HepG2 (cell line): ENCODE measurements around the gene ELOVL5. TPM values are rescaled to one million over a fixed set of nuclear protein-coding genes. Genes with fewer than 3 reads are reported as not detected.

Source experiments
- ATAC-seq: fragments of 200-7000 bp; cut with Tn5 transposase; 3 replicates; pipeline ENCODE4 v1.9.1; 2020; ENCODE audit warnings: mild to moderate bottlenecking, moderate library complexity
- BruUV-seq: library from RNA; stranded (reverse); fragments of 400-500 nt; replicated peaks from 2 replicates; lab custom pipeline; 2021; lab: Mats Ljungman, UMichigan
- CTCF ChIA-PET: fragments of 300-600 bp; formaldehyde crosslinking; extraction: SDS; loops from one replicate; lab custom pipeline; 2021; ENCODE audit warnings: low total read pairs, inconsistent platforms, low intra/inter-chr PET ratio; lab: Yijun Ruan, JAX
- POLR2A ChIA-PET: fragments of 350-600 bp; sonication (Branson Sonifier 250); formaldehyde crosslinking; loops from one replicate; lab custom pipeline; 2020; ENCODE audit warnings: antibody characterized with exemption, inconsistent platforms; lab: Yijun Ruan, JAX
- DNase-seq: peaks from one replicate; pipeline ENCODE4 v3.0.0-alpha.2; 2015; ENCODE audit warnings: low spot score
- FAIRE-seq: peaks from 3 replicates; lab custom pipeline; 2011; peaks lifted over from hg19 to GRCh38; lab: Jason Lieb, UNC
- H2AFZ ChIP-seq: one replicate; pipeline ENCODE4 v1.6.1; 2011; ENCODE audit warnings: low read length, inconsistent platforms
- H3K27ac ChIP-seq: fragments of 300-600 bp; 3 replicates; pipeline ENCODE4 v1.8.0; 2011; ENCODE audit warnings: mixed run types, mild to moderate bottlenecking, mixed read lengths, low read length, inconsistent platforms; ENCODE audit not compliant: insufficient read depth; ENCODE audit errors: extremely low read length
- H3K27me3 ChIP-seq, 2 experiments: fragments of 200-600 bp in 1 of 2; 2 replicates in 1 of 2; 3 replicates in 1 of 2; pipeline versions ENCODE4 v1.6.0 to v1.8.0; 2011; ENCODE audit warnings: low read length in 2 of 2, mild to moderate bottlenecking in 2 of 2, moderate library complexity in 2 of 2, inconsistent platforms in 1 of 2; ENCODE audit not compliant: insufficient read depth in 2 of 2, control insufficient read depth in 1 of 2
- H3K36me3 ChIP-seq, 2 experiments: fragments of 200-600 bp in 1 of 2; replicated peaks in 1 of 2; 2 replicates in 1 of 2; 3 replicates in 1 of 2; pipeline versions ENCODE4 v1.5.1 to v1.8.0; 2011; ENCODE audit warnings: low read length in 2 of 2, inconsistent platforms in 1 of 2; ENCODE audit not compliant: insufficient read depth in 2 of 2, control insufficient read depth in 1 of 2
- H3K4me1 ChIP-seq: 2 replicates; pipeline ENCODE4 v1.5.1; 2012; ENCODE audit warnings: low read length, inconsistent platforms; ENCODE audit not compliant: insufficient read depth
- H3K4me2 ChIP-seq: 2 replicates; pipeline ENCODE4 v1.6.0; 2011; ENCODE audit warnings: low read depth, low read length, inconsistent platforms
- H3K4me3 ChIP-seq, 3 experiments: fragments of 200-600 bp in 1 of 3; sonication (generic), shearing (Covaris generic) in 1 of 3; replicated peaks in 1 of 3; 2 replicates each; pipeline ENCODE4 v1.5.1; 2011 to 2016; ENCODE audit warnings: low read length in 3 of 3, inconsistent platforms in 2 of 3, low read depth in 2 of 3, mild to moderate bottlenecking in 2 of 3, control low read depth in 1 of 3, mixed read lengths in 1 of 3; ENCODE audit not compliant: insufficient read depth in 1 of 3
- H3K79me2 ChIP-seq: one replicate; pipeline ENCODE4 v1.6.1; 2011; ENCODE audit warnings: low read length, inconsistent platforms; ENCODE audit not compliant: insufficient read depth
- H3K9ac ChIP-seq: 2 replicates; pipeline ENCODE4 v1.6.0; 2011; ENCODE audit warnings: mild to moderate bottlenecking, low read depth, low read length, inconsistent platforms; ENCODE audit not compliant: insufficient read depth
- H3K9me3 ChIP-seq: 2 replicates; pipeline ENCODE4 v1.5.1; 2012; ENCODE audit warnings: mild to moderate bottlenecking, low read length
- H4K20me1 ChIP-seq: 2 replicates; pipeline ENCODE4 v1.6.0; 2011; ENCODE audit warnings: inconsistent platforms, mild to moderate bottlenecking, low read length, moderate library complexity; ENCODE audit not compliant: insufficient read depth
- BRD4 ChIP-seq: sonication (generic); formaldehyde crosslinking; IDR thresholded peaks from 2 replicates; pipeline ENCODE4 v1.4.0; 2020; ENCODE audit warnings: missing genetic modification reagents
- CREB1 ChIP-seq, 2 experiments: fragments of 450-650 bp in 1 of 2; IDR thresholded peaks; 2 replicates each; pipeline ENCODE4 v1.6.1; 2016 to 2017; ENCODE audit warnings: control low read depth in 1 of 2, mild to moderate bottlenecking in 1 of 2, missing compliant biosample characterization in 1 of 2, missing genetic modification characterization in 1 of 2
- FOXJ3 ChIP-seq: sonication (generic); formaldehyde crosslinking; IDR thresholded peaks from 2 replicates; pipeline ENCODE4 v1.4.0; 2020; ENCODE audit warnings: missing genetic modification reagents, mild to moderate bottlenecking, borderline replicate concordance
- HDAC1 ChIP-seq: sonication (generic); formaldehyde crosslinking; IDR thresholded peaks from 2 replicates; pipeline ENCODE4 v1.5.1; 2020; ENCODE audit warnings: mild to moderate bottlenecking, missing genetic modification reagents
- NR3C1 ChIP-seq: sonication (generic); formaldehyde crosslinking; IDR thresholded peaks from 2 replicates; pipeline ENCODE4 v1.4.0; 2020; ENCODE audit warnings: missing genetic modification reagents
- PRMT3 ChIP-seq: sonication (generic); formaldehyde crosslinking; IDR thresholded peaks from 2 replicates; pipeline ENCODE4 v1.8.1; 2022; ENCODE audit warnings: low read depth, mild to moderate bottlenecking, moderate library complexity, missing genetic modification reagents, borderline replicate concordance
- REXO4 ChIP-seq: sonication (generic); formaldehyde crosslinking; IDR thresholded peaks from 2 replicates; pipeline ENCODE4 v1.8.0; 2022; ENCODE audit warnings: missing genetic modification reagents, mild to moderate bottlenecking, borderline replicate concordance
- SOX5 ChIP-seq: IDR thresholded peaks from 2 replicates; pipeline ENCODE4 v1.6.1; 2016; ENCODE audit warnings: borderline replicate concordance
- SRY ChIP-seq: sonication (generic); formaldehyde crosslinking; IDR thresholded peaks from 2 replicates; pipeline ENCODE4 v1.8.0; 2022; ENCODE audit warnings: mild to moderate bottlenecking, missing genetic modification reagents
- ZMAT3 ChIP-seq: sonication (generic); formaldehyde crosslinking; conservative IDR thresholded peaks from 2 replicates; pipeline ENCODE4 v1.7.0; 2021; ENCODE audit warnings: missing genetic modification reagents
- ZNF136 ChIP-seq: sonication (generic); formaldehyde crosslinking; IDR thresholded peaks from 2 replicates; pipeline ENCODE4 v1.8.1; 2022; ENCODE audit warnings: low read depth, mild to moderate bottlenecking, moderate library complexity, missing genetic modification reagents
- ZNF160 ChIP-seq: sonication (generic); formaldehyde crosslinking; IDR thresholded peaks from 2 replicates; pipeline ENCODE4 v1.8.0; 2022; ENCODE audit warnings: mild to moderate bottlenecking, inconsistent platforms, missing genetic modification reagents
- ZNF337 ChIP-seq: sonication (generic); formaldehyde crosslinking; IDR thresholded peaks from 2 replicates; pipeline ENCODE4 v1.5.1; 2020; ENCODE audit warnings: missing genetic modification reagents, low read depth, mild to moderate bottlenecking, borderline replicate concordance
- ZNF354B ChIP-seq: sonication (generic); formaldehyde crosslinking; IDR thresholded peaks from 2 replicates; pipeline ENCODE4 v1.8.0; 2022; ENCODE audit warnings: mild to moderate bottlenecking, missing genetic modification reagents
- ZNF747 ChIP-seq: sonication (generic); formaldehyde crosslinking; IDR thresholded peaks from 2 replicates; pipeline ENCODE4 v1.8.1; 2023; ENCODE audit warnings: missing genetic modification reagents, mild to moderate bottlenecking, borderline replicate concordance
- ZNF749 ChIP-seq: sonication (generic); formaldehyde crosslinking; IDR thresholded peaks from 2 replicates; pipeline ENCODE4 v1.8.0; 2022; ENCODE audit warnings: mild to moderate bottlenecking, missing genetic modification reagents, moderate library complexity, borderline replicate concordance
- WGBS: methylation state at CpG from one replicate; pipeline ENCODE4 v1.1.6; 2017; ENCODE audit warnings: low lambda C conversion rate; 5-methylcytosine and 5-hydroxymethylcytosine counted together
- in situ Hi-C: cut with HindIII; loops from 2 replicates; pipeline ENCODE4 v1.10.0; 2017; ENCODE audit warnings: low pct_unique_long_range_greater_than_20kb; ENCODE audit not compliant: extremely low pct_ligation_motif_present
- intact Hi-C: fragments of 100-400 bp; cut with micrococcal nuclease; formaldehyde crosslinking; loops from one replicate; pipeline ENCODE4 v1.10.0; 2022; ENCODE audit not compliant: unreplicated experiment
- polyA plus RNA-seq, 8 experiments: library from polyadenylated mRNA; depleted of rRNA in 3 of 8; stranded (reverse) in 7 of 8; unstranded in 1 of 8; fragments of >200 nt; fragmentation: Illumina TruSeq in 4 of 8; extraction: Trizol in 4 of 8; gene quantifications; 2 replicates each; pipeline versions ENCODE4 v1.2.1 to v1.2.3, GENCODE V29; 2011 to 2016; ENCODE audit warnings: low read depth in 4 of 8, missing spikeins in 1 of 8, mixed read lengths in 1 of 8; ENCODE audit not compliant: insufficient read depth in 1 of 8
- total RNA-seq, 5 experiments: library from RNA; depleted of rRNA; stranded (reverse); fragments of >200 nt; fragmentation: Illumina TruSeq; extraction: Trizol; gene quantifications; 2 replicates each; pipeline ENCODE4 v1.2.3, GENCODE V29; 2016; ENCODE audit warnings: low read depth in 1 of 5

Gene ELOVL5
- total and polyA plus RNA-seq, 2 of the 13 experiments (the other 11 are each of a cell fraction or from before 2014, with no cell fraction given) = 50.1 to 72.4 TPM

DNA sequence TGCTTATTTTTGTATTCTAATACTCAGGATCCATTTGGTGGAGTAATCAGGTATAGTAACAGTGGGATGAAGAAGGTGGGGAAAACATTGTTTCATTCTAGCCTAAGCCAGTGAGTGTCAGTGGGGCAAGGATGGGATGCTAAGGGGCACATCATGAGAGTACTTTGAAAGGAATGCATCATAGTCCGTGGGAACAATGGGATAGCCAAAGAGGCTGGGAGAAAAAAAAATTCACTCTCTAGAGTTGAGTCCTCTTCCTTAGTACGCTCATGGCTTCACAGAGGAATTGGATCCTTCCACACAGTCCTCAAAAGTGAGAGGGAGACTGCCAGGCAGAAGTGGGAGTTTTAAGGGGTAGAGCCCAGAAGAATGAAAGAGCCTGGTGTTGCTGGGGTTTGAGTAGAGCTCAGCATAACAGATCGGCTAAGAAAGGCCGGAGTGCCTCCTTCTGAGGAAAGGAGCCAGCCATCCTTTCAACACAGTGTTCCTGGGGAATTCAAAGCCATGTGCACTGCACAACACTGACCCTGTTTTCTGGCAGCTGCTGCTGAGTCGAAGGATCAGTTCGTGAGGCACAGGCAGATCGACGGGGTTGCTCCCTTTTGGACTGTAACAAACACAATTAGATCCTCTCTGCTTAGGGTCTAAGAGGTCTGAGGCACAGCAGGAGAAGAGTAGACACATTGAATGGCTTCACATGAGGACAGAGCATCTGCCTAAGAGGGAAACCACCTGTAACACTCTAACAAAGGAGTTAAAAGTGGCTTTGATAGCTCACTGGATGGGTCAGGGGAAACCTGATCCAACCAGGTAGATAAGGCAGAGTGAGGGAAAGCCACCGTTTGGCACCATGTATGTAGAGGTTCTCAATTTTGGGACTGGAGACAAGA, 61.2 kb downstream of the ELOVL5 start:
- ATAC-seq (no peak), FAIRE-seq (no peak), DNase-seq (no peak)
- no TSS peak for BruUV-seq
- no peak overlapping the region for H2AFZ ChIP-seq
- H3K4me1 ChIP-seq = 0 out of 2 replicates have a peak, but pooled peaks cover 6% of the 10 kb centered on the region
- TF ChIP-seq ZMAT3 (CRISPR knock-in tag) = no peak
- no peak for TF ChIP-seq HDAC1 (CRISPR knock-in tag)
- TF ChIP-seq SOX5 (CRISPR knock-in tag) = no peak
- TF ChIP-seq BRD4 (CRISPR knock-in tag) = no peak
- TF ChIP-seq ZNF749 (CRISPR knock-in tag) = no peak
- TF ChIP-seq PRMT3 (CRISPR knock-in tag) = no peak
- no peak for TF ChIP-seq CREB1 (IDR thresholded peaks at IDR 0.05)
- no peak for TF ChIP-seq CREB1 (CRISPR knock-in tag; IDR thresholded peaks at IDR 0.05)
- TF ChIP-seq ZNF337 (CRISPR knock-in tag) = no peak
- TF ChIP-seq NR3C1 (CRISPR knock-in tag) = no peak
- no peak for TF ChIP-seq REXO4 (CRISPR knock-in tag)
- no peak for TF ChIP-seq ZNF354B (CRISPR knock-in tag)
- TF ChIP-seq ZNF136 (CRISPR knock-in tag) = no peak
- TF ChIP-seq FOXJ3 (CRISPR knock-in tag) = no peak
- no peak for TF ChIP-seq ZNF747 (CRISPR knock-in tag)
- no peak for TF ChIP-seq ZNF160
- no peak for TF ChIP-seq SRY (CRISPR knock-in tag)
- peaks cover 1 to 18% of the 10 kb centered on the region in 2 experiments; a peak in 4 of 5 replicates for H3K36me3 ChIP-seq
- ChIA-PET POLR2A (no interaction called here), CTCF (no interaction called here)
- no peak overlapping the region for H3K4me3 ChIP-seq
- intact Hi-C loops (no loop called here), in situ Hi-C loops (no loop called here)
- H4K20me1 ChIP-seq = no peaks in the 10 kb centered on the region
- no peak overlapping the region for H3K4me2 ChIP-seq
- no peaks in the 10 kb centered on the region for H3K79me2 ChIP-seq
- no peaks in the 10 kb centered on the region for H3K27me3 ChIP-seq
- H3K27ac ChIP-seq = no peak overlapping the region
- H3K9me3 ChIP-seq = no peaks in the 10 kb centered on the region
- 91% methylated on average over 9 of the region's 9 CpGs for WGBS
- no peak overlapping the region for H3K9ac ChIP-seq
